Measurements from ENCODE around the gene CDIPT.

- TF ChIP-seq CTCF (IDR thresholded peaks at IDR 0.05; ENCODE audit: poor library complexity) (peak; percentile 25), EZH2phosphoT487 (IDR thresholded peaks at IDR 0.05; ENCODE audit: low read depth, severe bottlenecking, unreplicated experiment) (no peak)
Observed at GRCh38 chr16:29819506-29819905, 43.5 kb downstream of the CDIPT start.
